ENCODE measurements around the gene EEF2KMT.
"Not testable (repeated sequence)": the region's sequence is repeated elsewhere in the genome, so short reads cannot be mapped to it uniquely, and the experiment has no call there.

Gene EEF2KMT

GRCh38 chr16:5095145-5095830 is 2.3 kb downstream of the EEF2KMT start:
- not testable (repeated sequence) for DNase-seq (ENCODE audit: low read depth in 2 of 2)

- not testable (repeated sequence) for DNase-seq (ENCODE audit: low read depth in 2 of 2)
These were observed 3.8 kb downstream of the EEF2KMT start for GRCh38 chr16:5093746-5094145.

GRCh38 chr16:5093081-5093480 is 4.5 kb downstream of the EEF2KMT start:
- DNase-seq (ENCODE audit: low read depth in 2 of 2) = not testable (repeated sequence)

- DNase-seq (ENCODE audit: low read depth in 2 of 2) = not testable (repeated sequence)
These were observed 7.0 kb downstream of the EEF2KMT start for GRCh38 chr16:5090592-5090991.

- not testable (repeated sequence) for DNase-seq (ENCODE audit: low read depth in 2 of 2)
These were observed 7.6 kb downstream of the EEF2KMT start for GRCh38 chr16:5089911-5090555.

GRCh38 chr16:5088936-5089335 is 8.7 kb downstream of the EEF2KMT start:
- DNase-seq (ENCODE audit: low read depth in 2 of 2) = not testable (repeated sequence)

GRCh38 chr16:5088086-5088790 is 9.4 kb downstream of the EEF2KMT start:
- DNase-seq (ENCODE audit: low read depth in 2 of 2) = not testable (repeated sequence)

- DNase-seq (ENCODE audit: low read depth in 2 of 2) = not testable (repeated sequence)
These were observed 11.9 kb downstream of the EEF2KMT start for GRCh38 chr16:5085716-5086115.

- DNase-seq (ENCODE audit: low read depth in 2 of 2) = peak in 1 of 2 donors; percentile 32
These were observed 12.8 kb downstream of the EEF2KMT start for GRCh38 chr16:5084802-5085201.

GRCh38 chr16:5084099-5084731 is 13.4 kb downstream of the EEF2KMT start:
- not testable (repeated sequence) for DNase-seq (ENCODE audit: low read depth in 2 of 2)

- not testable (repeated sequence) for DNase-seq (ENCODE audit: low read depth in 2 of 2)
These were observed 13.9 kb downstream of the EEF2KMT start for GRCh38 chr16:5083646-5084045.

- not testable (repeated sequence) for DNase-seq (ENCODE audit: low read depth in 2 of 2)
These were observed 16.6 kb downstream of the EEF2KMT start for GRCh38 chr16:5080996-5081395.

- DNase-seq (ENCODE audit: low read depth in 2 of 2) = not testable (repeated sequence)
These were observed 17.1 kb downstream of the EEF2KMT start for GRCh38 chr16:5080461-5080860.

GRCh38 chr16:5078626-5079025 is 19.0 kb downstream of the EEF2KMT start:
- no peak for DNase-seq (ENCODE audit: low read depth in 2 of 2)

GRCh38 chr16:5077304-5077703 is 20.3 kb downstream of the EEF2KMT start:
- no peak for DNase-seq (ENCODE audit: low read depth in 2 of 2)

- no peak for DNase-seq (ENCODE audit: low read depth in 2 of 2)
These were observed 22.0 kb downstream of the EEF2KMT start for GRCh38 chr16:5075637-5076036.

GRCh38 chr16:5073771-5074170 is 23.8 kb downstream of the EEF2KMT start:
- DNase-seq (ENCODE audit: low read depth in 2 of 2) = not testable (repeated sequence)

GRCh38 chr16:5073279-5073629 is 24.3 kb downstream of the EEF2KMT start:
- no peak for DNase-seq (ENCODE audit: low read depth in 2 of 2)

- DNase-seq (ENCODE audit: low read depth in 2 of 2) = no peak
These were observed 25.0 kb downstream of the EEF2KMT start for GRCh38 chr16:5072334-5073278.

- peak; percentile 83 to 84 for DNase-seq (ENCODE audit: low read depth in 2 of 2)
These were observed 25.8 kb downstream of the EEF2KMT start, which contains the start of gene ALG1 for GRCh38 chr16:5071681-5072333. Gene ALG1, plus strand, starts transcription at chr16:5071843. Its CDS starts 7 bp downstream, at chr16:5071850.

- no peak for DNase-seq (ENCODE audit: low read depth in 2 of 2)
These were observed 26.3 kb downstream of the EEF2KMT start for GRCh38 chr16:5071341-5071680.

All from stimulated activated CD8-positive, alpha-beta memory T cell treated with anti-CD3 and anti-CD28 coated beads, Interleukin-7, amount 100 ng/mL, for 1 hour (primary cell).